Brain microvascular endothelial cell (primary cell): ENCODE measurements around the gene KCNAB2.

Experiments used
- DNase-seq: peaks from one replicate; pipeline ENCODE4 v3.0.0-alpha.2; 2020
- H3K27ac ChIP-seq: fragments of 250-450 bp; sonication (Bioruptor Pico); 2 replicates; pipeline ENCODE4 v1.5.1; 2020; ENCODE audit warnings: mild to moderate bottlenecking, moderate library complexity
- H3K27me3 ChIP-seq: fragments of 250-450 bp; sonication (Bioruptor Pico); replicated peaks from 2 replicates; pipeline ENCODE4 v1.5.1; 2020; ENCODE audit warnings: mild to moderate bottlenecking
- H3K36me3 ChIP-seq: fragments of 250-450 bp; sonication (Bioruptor Pico); replicated peaks from 2 replicates; pipeline ENCODE4 v1.5.1; 2020; ENCODE audit warnings: mild to moderate bottlenecking
- H3K4me3 ChIP-seq: 2 replicates; pipeline ENCODE4 v1.5.1; 2011; ENCODE audit warnings: low read depth, mild to moderate bottlenecking, control low read depth, low read length, moderate library complexity
- CTCF ChIP-seq: IDR thresholded peaks from 2 replicates; pipeline ENCODE4 v1.5.1; 2011; ENCODE audit warnings: low read depth, mild to moderate bottlenecking, moderate library complexity, low read length, control low read depth, inconsistent platforms; ENCODE audit errors: missing control alignments
- in situ Hi-C: cut with HindIII; loops from 2 replicates; pipeline ENCODE4 v1.10.0; 2017; ENCODE audit warnings: low sequenced_read_pairs, low pct_ligation_motif_present

The KCNAB2 gene

GRCh38 chr1:6121021-6121421, 75.3 kb downstream of the KCNAB2 start:
- H3K4me3 ChIP-seq: no peak overlapping the region
- no peak for DNase-seq
- H3K36me3 ChIP-seq: no peaks in the 10 kb centered on the region
- H3K27me3 ChIP-seq: no peaks in the 10 kb centered on the region
- in situ Hi-C loops: no loop called here
- no peak for TF ChIP-seq CTCF
- no peak overlapping the region for H3K27ac ChIP-seq

DNA sequence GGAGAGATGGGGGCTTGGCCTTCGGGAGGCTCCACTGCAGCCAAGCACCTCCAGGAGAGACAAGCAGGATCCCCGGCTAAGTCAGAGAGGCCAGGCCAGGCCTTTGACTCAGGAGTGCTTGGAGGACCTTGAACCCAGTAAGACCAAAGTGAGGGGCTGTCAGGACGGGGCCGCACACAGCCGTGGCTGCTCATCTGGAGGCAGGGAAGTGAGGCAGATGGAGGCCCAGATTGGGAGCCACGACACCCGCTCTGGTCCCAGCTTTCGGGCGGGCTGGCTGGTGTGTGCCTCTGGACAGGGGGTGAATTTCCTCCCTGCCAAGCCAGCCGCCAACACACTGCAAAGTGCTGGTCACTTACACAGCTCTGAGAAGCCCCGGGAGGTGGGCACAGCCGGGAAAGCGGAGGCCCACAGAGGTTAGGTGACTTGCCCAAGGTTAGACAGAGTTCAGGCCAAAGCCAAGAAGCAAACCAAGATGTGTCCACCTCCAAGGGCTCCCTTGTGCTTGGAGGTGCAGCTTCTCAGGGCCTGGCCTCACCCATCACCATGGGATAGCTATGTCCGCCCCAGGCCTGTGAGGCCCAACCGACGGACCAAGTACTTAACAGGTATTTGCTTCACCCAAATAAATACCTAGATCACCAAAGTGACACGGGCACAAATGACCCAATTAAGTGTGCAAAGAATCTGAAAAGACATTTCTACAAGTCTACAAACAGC, 76.1 kb downstream of the KCNAB2 start:
- H3K27ac ChIP-seq: no peak overlapping the region
- H3K36me3 ChIP-seq: no peaks in the 10 kb centered on the region
- DNase-seq: no peak
- no peak for TF ChIP-seq CTCF
- in situ Hi-C loops: no loop called here
- no peaks in the 10 kb centered on the region for H3K27me3 ChIP-seq
- H3K4me3 ChIP-seq: no peak overlapping the region

DNA sequence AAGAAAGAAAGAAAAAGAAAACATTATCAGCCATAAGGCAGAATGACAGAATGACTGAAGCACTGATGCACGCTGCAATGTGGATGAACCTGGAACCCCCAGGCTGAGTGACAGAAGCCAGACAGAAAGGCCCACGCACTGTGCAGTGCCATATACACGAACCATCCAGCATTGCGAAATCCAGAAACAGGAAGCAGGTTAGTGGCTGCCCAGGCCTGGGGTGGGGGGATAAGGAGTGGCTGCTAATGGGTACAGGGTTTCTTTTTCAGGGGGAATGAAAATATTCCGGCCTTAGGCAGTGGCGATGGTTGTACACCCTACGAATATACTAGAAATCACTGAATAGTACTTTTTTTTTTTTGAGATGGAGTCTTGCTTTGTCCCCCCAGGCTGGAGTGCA, 77.4 kb downstream of the KCNAB2 start:
- Histone ChIP-seq H3K27ac (no peak overlapping the region), H3K4me3 (no peak overlapping the region), H3K27me3 (no peaks in the 10 kb centered on the region), H3K36me3 (no peaks in the 10 kb centered on the region)
- in situ Hi-C loops: no loop called here
- DNase-seq: no peak
- TF ChIP-seq CTCF: no peak

- in situ Hi-C loops: no loop called here
- H3K27ac ChIP-seq: no peak overlapping the region
- no peak for TF ChIP-seq CTCF
- DNase-seq: no peak
- no peaks in the 10 kb centered on the region for H3K27me3 ChIP-seq
- H3K4me3 ChIP-seq: no peak overlapping the region
- H3K36me3 ChIP-seq: no peaks in the 10 kb centered on the region
Measured at GRCh38 chr1:6123816-6124215, 78.1 kb downstream of the KCNAB2 start.

DNA sequence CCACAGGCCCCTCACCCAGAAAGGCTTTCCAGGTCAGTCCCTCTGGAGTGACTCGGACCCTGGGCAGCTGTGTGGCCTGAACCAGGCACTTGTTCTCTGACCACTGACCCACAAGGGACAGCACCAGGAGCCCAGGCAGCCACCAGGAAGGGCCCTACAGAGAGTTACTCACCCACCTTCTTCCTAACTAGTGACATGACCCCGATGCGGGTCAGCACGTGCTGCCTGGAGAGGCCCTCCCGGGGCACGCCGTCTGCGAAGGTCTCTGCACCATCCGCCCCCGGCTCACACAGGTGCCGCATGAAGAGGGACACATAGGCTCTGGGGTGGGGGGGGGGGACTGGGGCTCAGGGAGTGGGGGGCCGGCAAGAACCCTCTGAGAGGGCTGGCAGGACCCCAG, 78.7 kb downstream of the KCNAB2 start:
- no peak for TF ChIP-seq CTCF
- Histone ChIP-seq H3K27ac (no peak overlapping the region), H3K4me3 (no peak overlapping the region), H3K27me3 (no peaks in the 10 kb centered on the region), H3K36me3 (no peaks in the 10 kb centered on the region)
- no peak for DNase-seq
- in situ Hi-C loops: no loop called here
